Suprapubic skin (tissue), 4 donors: ENCODE results near the gene SUPT4H1.

Source experiments
- CTCF ChIP-seq, 2 donors: fragments of 200-600 bp in 1 of 2; fragments of 450-650 bp in 1 of 2; sonication (generic) in 1 of 2; IDR thresholded peaks; one replicate each; pipeline ENCODE4 v1.5.1; 2016 to 2019; ENCODE audit warnings: antibody characterized with exemption in 2 of 2, mild to moderate bottlenecking in 1 of 2, moderate library complexity in 1 of 2
- EP300 ChIP-seq: sonication (generic); formaldehyde crosslinking; IDR thresholded peaks from one replicate; pipeline ENCODE4 v1.6.1; 2017; ENCODE audit warnings: antibody characterized with exemption
- POLR2A ChIP-seq, 2 donors: fragments of 450-650 bp; IDR thresholded peaks; one replicate each; pipeline ENCODE4 v1.6.1; 2017; ENCODE audit warnings: antibody characterized with exemption in 2 of 2, mild to moderate bottlenecking in 2 of 2, moderate library complexity in 2 of 2
- POLR2AphosphoS5 ChIP-seq, 3 donors: sonication (generic); formaldehyde crosslinking; IDR thresholded peaks; one replicate each; pipeline ENCODE4 v1.6.1; 2017; ENCODE audit warnings: antibody characterized with exemption in 3 of 3

DNA sequence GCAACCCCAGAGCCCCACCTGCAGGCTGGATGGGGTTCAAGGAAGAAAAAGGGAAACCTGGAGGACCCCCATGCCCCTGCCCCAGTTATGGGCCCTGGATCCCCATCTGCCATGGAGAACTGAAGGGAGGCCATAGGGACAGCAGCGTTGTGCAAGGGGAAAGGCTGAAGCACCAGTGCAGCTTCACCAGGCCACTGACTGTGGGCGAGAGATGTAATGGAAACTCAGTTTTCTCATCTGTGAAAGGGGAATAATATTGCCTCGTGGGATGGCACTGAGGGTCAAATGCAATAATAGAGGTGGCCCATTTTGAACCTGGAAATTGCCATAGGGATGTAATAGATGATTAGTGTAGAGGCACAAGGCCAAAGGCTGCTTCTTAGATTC lies 13.6 kb downstream of the SUPT4H1 start:
- TF ChIP-seq CTCF (IDR thresholded peaks at IDR 0.05) (no peak), POLR2A (IDR thresholded peaks at IDR 0.05) (no peak), EP300 (no peak), POLR2AphosphoS5 (IDR thresholded peaks at IDR 0.05) (no peak)
